Activated CD8-positive, alpha-beta memory T cell treated with anti-CD3 and anti-CD28 coated beads, Interleukin-2, amount 10 ng/mL, durations not matched to agents 7 days and 5 days (primary cell): ENCODE results near the gene PYGM. TPM values are rescaled to one million over a fixed set of nuclear protein-coding genes. Genes with fewer than 3 reads are reported as not detected.

Experiments
- ATAC-seq: fragments of 150-1000 bp; cut with Tn5 transposase; one replicate; pipeline ENCODE4 v1.10.0; 2021; ENCODE audit warnings: moderate library complexity
- CTCF ChIA-PET: fragments of 350-600 bp; sonication (Branson Sonifier 250); formaldehyde crosslinking; loops from one replicate; lab custom pipeline; 2021; ENCODE audit warnings: antibody characterized with exemption; lab: Charles Lee
- DNase-seq: peaks from one replicate; pipeline ENCODE4 v3.0.0-alpha.2; 2020
- H3K27ac Mint-ChIP-seq: one replicate; pipeline ENCODE4 v1.8.0; 2021; ENCODE audit warnings: mild to moderate bottlenecking, mixed read lengths
- H3K27me3 Mint-ChIP-seq: one replicate; pipeline ENCODE4 v1.8.0; 2021; ENCODE audit warnings: mixed read lengths
- H3K36me3 Mint-ChIP-seq: one replicate; pipeline ENCODE4 v1.8.0; 2021; ENCODE audit warnings: mild to moderate bottlenecking, mixed read lengths
- H3K4me1 Mint-ChIP-seq: one replicate; pipeline ENCODE4 v1.8.0; 2021; ENCODE audit warnings: mixed read lengths
- H3K4me3 Mint-ChIP-seq: one replicate; pipeline ENCODE4 v1.8.0; 2021; ENCODE audit warnings: mild to moderate bottlenecking, moderate library complexity, mixed read lengths
- H3K9me3 Mint-ChIP-seq: one replicate; pipeline ENCODE4 v1.8.0; 2022; ENCODE audit warnings: low read depth, mixed read lengths
- total RNA-seq, 2 experiments: library from RNA; stranded (reverse); gene quantifications; one replicate each; pipeline ENCODE4 v1.2.3, GENCODE V29; 2021

The PYGM gene
- total RNA-seq, 2 experiments from 2014 or later = 2.0 to 3.2 TPM

GRCh38 chr11:64770120-64770519 is 10.3 kb upstream of the PYGM start:
- Mint-ChIP-seq H3K4me1 (peaks cover 79% of the 10 kb centered on the region), H3K36me3 (peaks cover 88% of the 10 kb centered on the region), H3K27ac (no peak overlapping the region), H3K27me3 (no peaks in the 10 kb centered on the region), H3K4me3 (no peak overlapping the region), H3K9me3 (no peaks in the 10 kb centered on the region)
- ATAC-seq = no peak
- CTCF ChIA-PET = interaction anchor here (1.5 to 14.7 kb wide), 3 partner anchors 9 to 27 kb away, joined by 6 to 294 read pairs (median 10); partner anchors contain the start of genes PYGM, RASGRP2 and SF1
- no peak for DNase-seq

GRCh38 chr11:64769283-64769682 is 9.5 kb upstream of the PYGM start:
- no peaks in the 10 kb centered on the region for H3K27me3 Mint-ChIP-seq
- H3K4me1 Mint-ChIP-seq = peaks cover 79% of the 10 kb centered on the region
- no peaks in the 10 kb centered on the region for H3K9me3 Mint-ChIP-seq
- DNase-seq = no peak
- CTCF ChIA-PET = interaction anchor here (2.3 to 14.7 kb wide), 2 partner anchors 10 to 26 kb away, joined by 10 to 294 read pairs; partner anchors contain the start of genes PYGM and RASGRP2
- peak overlapping the region; percentile 47 for H3K27ac Mint-ChIP-seq
- no peak overlapping the region for H3K4me3 Mint-ChIP-seq
- peaks cover 88% of the 10 kb centered on the region for H3K36me3 Mint-ChIP-seq
- no peak for ATAC-seq

GRCh38 chr11:64768300-64768694 is 8.5 kb upstream of the PYGM start:
- ATAC-seq = no peak
- Mint-ChIP-seq H3K4me3 (no peak overlapping the region), H3K36me3 (peaks cover 83% of the 10 kb centered on the region), H3K4me1 (peaks cover 82% of the 10 kb centered on the region), H3K27me3 (no peaks in the 10 kb centered on the region), H3K9me3 (no peaks in the 10 kb centered on the region), H3K27ac (peak overlapping the region; percentile 79)
- DNase-seq = no peak
- CTCF ChIA-PET = interaction anchor here (0.9 to 14.7 kb wide), 6 partner anchors 9 to 109 kb away, joined by 3 to 294 read pairs (median 7); partner anchors contain the start of genes PYGM, RASGRP2 and SF1

- DNase-seq = peak; percentile 90
- ATAC-seq = peak; percentile 37
- CTCF ChIA-PET = interaction anchor here (0.5 to 14.7 kb wide), 7 partner anchors 9 to 110 kb away, joined by 3 to 294 read pairs (median 5); partner anchors contain the start of genes PYGM, RASGRP2 and SF1
- H3K4me3 Mint-ChIP-seq = no peak overlapping the region
- no peaks in the 10 kb centered on the region for H3K27me3 Mint-ChIP-seq
- no peaks in the 10 kb centered on the region for H3K9me3 Mint-ChIP-seq
- peaks cover 82% of the 10 kb centered on the region for H3K4me1 Mint-ChIP-seq
- peak overlapping the region; percentile 79 for H3K27ac Mint-ChIP-seq
- peaks cover 79% of the 10 kb centered on the region for H3K36me3 Mint-ChIP-seq
Observed at GRCh38 chr11:64767344-64768299, 7.8 kb upstream of the PYGM start.

GRCh38 chr11:64766881-64767280 is 7.1 kb upstream of the PYGM start:
- H3K4me3 Mint-ChIP-seq = no peak overlapping the region
- CTCF ChIA-PET = interaction anchor here (2.2 to 14.7 kb wide), 2 partner anchors 11 to 24 kb away, joined by 9 to 294 read pairs; partner anchors contain the start of gene RASGRP2
- peaks cover 78% of the 10 kb centered on the region for H3K36me3 Mint-ChIP-seq
- H3K4me1 Mint-ChIP-seq = peaks cover 82% of the 10 kb centered on the region
- ATAC-seq (no peak), DNase-seq (no peak)
- H3K27ac Mint-ChIP-seq = peak overlapping the region; percentile 79
- H3K27me3 Mint-ChIP-seq = no peaks in the 10 kb centered on the region
- H3K9me3 Mint-ChIP-seq = no peaks in the 10 kb centered on the region

- Mint-ChIP-seq H3K36me3 (peaks cover 73% of the 10 kb centered on the region), H3K9me3 (no peaks in the 10 kb centered on the region), H3K4me3 (no peak overlapping the region), H3K4me1 (peaks cover 82% of the 10 kb centered on the region), H3K27me3 (no peaks in the 10 kb centered on the region), H3K27ac (peak overlapping the region; percentile 63)
- no peak for DNase-seq
- no peak for ATAC-seq
- CTCF ChIA-PET = interaction anchor here (2.2 to 14.7 kb wide), 2 partner anchors 11 to 23 kb away, joined by 9 to 294 read pairs; partner anchors contain the start of gene RASGRP2
Observed at GRCh38 chr11:64765851-64766665, 6.3 kb upstream of the PYGM start.

GRCh38 chr11:64765291-64765850 is 5.6 kb upstream of the PYGM start:
- Mint-ChIP-seq H3K27me3 (no peaks in the 10 kb centered on the region), H3K36me3 (peaks cover 66% of the 10 kb centered on the region), H3K9me3 (no peaks in the 10 kb centered on the region), H3K4me3 (peak overlapping the region; percentile 60), H3K4me1 (peaks cover 86% of the 10 kb centered on the region), H3K27ac (peak overlapping the region; percentile 87)
- DNase-seq (no peak), ATAC-seq (no peak)
- CTCF ChIA-PET = interaction anchor here (1.1 to 14.7 kb wide), 6 partner anchors 9 to 347 kb away, joined by 3 to 294 read pairs (median 5); partner anchors contain the start of gene RASGRP2

- H3K4me1 Mint-ChIP-seq = peaks cover 91% of the 10 kb centered on the region
- no peak for ATAC-seq
- DNase-seq = no peak
Observed at GRCh38 chr11:64764753-64765152, 5.0 kb upstream of the PYGM start.

GRCh38 chr11:64764040-64764611 is 4.4 kb upstream of the PYGM start:
- no peaks in the 10 kb centered on the region for H3K9me3 Mint-ChIP-seq
- DNase-seq = peak; percentile 86
- no peaks in the 10 kb centered on the region for H3K27me3 Mint-ChIP-seq
- CTCF ChIA-PET = interaction anchor here (1.0 to 14.7 kb wide), 12 partner anchors 8 to 371 kb away, joined by 3 to 294 read pairs (median 4); partner anchors contain the start of gene RASGRP2
- peak overlapping the region; percentile 60 for H3K4me3 Mint-ChIP-seq
- peaks cover 85% of the 10 kb centered on the region for H3K4me1 Mint-ChIP-seq
- H3K27ac Mint-ChIP-seq = peak overlapping the region; percentile 87
- ATAC-seq = peak; percentile 51
- H3K36me3 Mint-ChIP-seq = peaks cover 55% of the 10 kb centered on the region

More at GRCh38 chr11:64764753-64765152, 5.0 kb upstream of the PYGM start:
- Mint-ChIP-seq H3K36me3 (peaks cover 62% of the 10 kb centered on the region), H3K27me3 (no peaks in the 10 kb centered on the region), H3K27ac (peak overlapping the region; percentile 87), H3K9me3 (no peaks in the 10 kb centered on the region), H3K4me3 (peak overlapping the region; percentile 60)
- CTCF ChIA-PET = interaction anchor here (1.0 to 14.7 kb wide), 11 partner anchors 8 to 348 kb away, joined by 3 to 294 read pairs (median 4); partner anchors contain the start of gene RASGRP2

- CTCF ChIA-PET = interaction anchor here (1.0 to 14.7 kb wide), 11 partner anchors 9 to 372 kb away, joined by 3 to 294 read pairs (median 4); partner anchors contain the start of gene RASGRP2
Observed at GRCh38 chr11:64763526-64764039, 3.8 kb upstream of the PYGM start.

GRCh38 chr11:64762674-64763525 is 3.1 kb upstream of the PYGM start:
- peak overlapping the region; percentile 48 for H3K4me3 Mint-ChIP-seq
- H3K9me3 Mint-ChIP-seq = no peaks in the 10 kb centered on the region
- H3K36me3 Mint-ChIP-seq = peaks cover 43% of the 10 kb centered on the region
- DNase-seq (no peak), ATAC-seq (peak; percentile 13)
- H3K27me3 Mint-ChIP-seq = no peaks in the 10 kb centered on the region
- CTCF ChIA-PET = interaction anchor here (1.4 to 14.7 kb wide), 8 partner anchors 8 to 372 kb away, joined by 3 to 294 read pairs (median 8); partner anchors contain the start of gene RASGRP2
- H3K27ac Mint-ChIP-seq = peak overlapping the region; percentile 87
- H3K4me1 Mint-ChIP-seq = peaks cover 75% of the 10 kb centered on the region

More at GRCh38 chr11:64763526-64764039, 3.8 kb upstream of the PYGM start:
- Mint-ChIP-seq H3K36me3 (peaks cover 50% of the 10 kb centered on the region), H3K4me1 (peaks cover 82% of the 10 kb centered on the region), H3K9me3 (no peaks in the 10 kb centered on the region), H3K4me3 (peak overlapping the region; percentile 60), H3K27me3 (no peaks in the 10 kb centered on the region), H3K27ac (peak overlapping the region; percentile 87)
- no peak for DNase-seq
- ATAC-seq = peak; percentile 10
